Measurements from ENCODE around the gene CENPA. TPM values are rescaled to one million over a fixed set of nuclear protein-coding genes. Genes with fewer than 3 reads are reported as not detected.
A peak's percentile ranks its signal among the peaks of the same experiment; 100 is the strongest.

The CENPA gene
- 1 to 10 TPM in 1 of 4 donors, not detected in 3; 2.8 TPM for total RNA-seq

- H3K27ac ChIP-seq, result peak within 1 kb of the TSS; percentile 19 to 36
- no peaks in the 10 kb centered on the region for H3K36me3 ChIP-seq
- TF ChIP-seq, protein P1, sequence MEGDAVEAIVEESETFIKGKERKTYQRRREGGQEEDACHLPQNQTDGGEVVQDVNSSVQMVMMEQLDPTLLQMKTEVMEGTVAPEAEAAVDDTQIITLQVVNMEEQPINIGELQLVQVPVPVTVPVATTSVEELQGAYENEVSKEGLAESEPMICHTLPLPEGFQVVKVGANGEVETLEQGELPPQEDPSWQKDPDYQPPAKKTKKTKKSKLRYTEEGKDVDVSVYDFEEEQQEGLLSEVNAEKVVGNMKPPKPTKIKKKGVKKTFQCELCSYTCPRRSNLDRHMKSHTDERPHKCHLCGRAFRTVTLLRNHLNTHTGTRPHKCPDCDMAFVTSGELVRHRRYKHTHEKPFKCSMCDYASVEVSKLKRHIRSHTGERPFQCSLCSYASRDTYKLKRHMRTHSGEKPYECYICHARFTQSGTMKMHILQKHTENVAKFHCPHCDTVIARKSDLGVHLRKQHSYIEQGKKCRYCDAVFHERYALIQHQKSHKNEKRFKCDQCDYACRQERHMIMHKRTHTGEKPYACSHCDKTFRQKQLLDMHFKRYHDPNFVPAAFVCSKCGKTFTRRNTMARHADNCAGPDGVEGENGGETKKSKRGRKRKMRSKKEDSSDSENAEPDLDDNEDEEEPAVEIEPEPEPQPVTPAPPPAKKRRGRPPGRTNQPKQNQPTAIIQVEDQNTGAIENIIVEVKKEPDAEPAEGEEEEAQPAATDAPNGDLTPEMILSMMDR (IDR thresholded peaks at IDR 0.05), result peak; percentile 21 to 51 (median 42)
- no peak for TF ChIP-seq POLR2A (IDR thresholded peaks at IDR 0.05)
- H3K4me1 ChIP-seq, result no peaks in the 10 kb centered on the region
- no peaks in the 10 kb centered on the region for H3K9me3 ChIP-seq
- intact Hi-C loops (cut with DNase I; ENCODE audit: low total_unique reads), result no loop called here
- H3K4me3 ChIP-seq, result peak within 1 kb of the TSS; percentile 32 to 70
- DNase-seq, result peak; percentile 97 to 98
- H3K27me3 ChIP-seq, result peaks cover 0 to 3% of the 10 kb centered on the region in 2 donors
Measured at GRCh38 chr2:26785431-26786206, at the start of gene CENPA. Gene CENPA, plus strand, starts transcription at chr2:26786056. Its CDS starts 141 bp downstream, at chr2:26786197.

DNA sequence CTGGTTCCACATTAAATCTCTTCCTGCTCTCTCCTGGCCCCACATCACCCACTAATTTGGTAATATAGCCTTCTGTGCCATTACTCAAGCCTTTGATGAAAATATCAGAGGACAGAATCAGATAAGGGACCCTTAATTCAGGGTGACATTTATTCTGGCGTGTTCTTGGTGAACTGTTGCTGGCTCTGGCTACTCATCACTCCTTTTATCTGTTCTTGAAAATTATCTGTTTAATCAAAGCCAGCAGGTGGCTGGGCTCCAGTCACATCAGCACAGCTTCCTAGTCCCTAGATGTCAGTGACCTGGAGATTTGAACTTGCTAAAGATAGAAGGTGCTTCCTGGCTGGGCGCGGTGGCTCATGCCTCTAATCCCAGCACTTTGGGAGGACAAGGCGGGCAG lies 48.6 kb upstream of the CENPA start:
- no peaks in the 10 kb centered on the region for H3K4me1 ChIP-seq
- DNase-seq, result no peak
- intact Hi-C loops (cut with DNase I; ENCODE audit: low total_unique reads), result no loop called here
- TF ChIP-seq POLR2A (IDR thresholded peaks at IDR 0.05), result no peak
- TF ChIP-seq, protein P1 (IDR thresholded peaks at IDR 0.05), result no peak
- H3K27me3 ChIP-seq, result no peaks in the 10 kb centered on the region
- no peak overlapping the region for H3K27ac ChIP-seq
- H3K4me3 ChIP-seq, result no peak overlapping the region
- no peaks in the 10 kb centered on the region for H3K36me3 ChIP-seq
- H3K9me3 ChIP-seq, result no peaks in the 10 kb centered on the region

DNA sequence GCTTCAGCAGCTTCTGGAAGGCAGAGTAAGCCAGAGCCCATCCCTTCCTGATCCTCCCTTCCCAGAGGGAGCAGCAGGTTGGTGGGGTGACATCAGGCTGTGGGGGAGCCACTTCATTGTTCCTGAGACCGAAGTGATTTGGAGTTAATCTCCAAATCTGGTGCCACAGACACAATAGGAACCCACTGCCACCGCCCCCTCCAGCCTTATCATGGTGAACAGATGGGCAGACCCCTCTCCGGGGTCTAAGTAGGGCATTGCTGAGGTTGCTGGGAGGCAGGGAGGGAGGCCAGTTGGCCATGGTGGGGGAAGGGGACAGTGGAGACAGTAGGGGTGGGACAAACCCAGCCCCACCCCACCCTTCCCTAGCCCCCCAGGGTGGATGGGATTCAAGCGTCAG lies 47.4 kb upstream of the CENPA start:
- Histone ChIP-seq H3K9me3 (no peaks in the 10 kb centered on the region), H3K27ac (no peak overlapping the region), H3K27me3 (no peaks in the 10 kb centered on the region), H3K4me1 (no peaks in the 10 kb centered on the region), H3K4me3 (no peak overlapping the region), H3K36me3 (no peaks in the 10 kb centered on the region)
- TF ChIP-seq, protein P1 (IDR thresholded peaks at IDR 0.05), result no peak
- intact Hi-C loops (cut with DNase I; ENCODE audit: low total_unique reads), result no loop called here
- no peak for DNase-seq

DNA sequence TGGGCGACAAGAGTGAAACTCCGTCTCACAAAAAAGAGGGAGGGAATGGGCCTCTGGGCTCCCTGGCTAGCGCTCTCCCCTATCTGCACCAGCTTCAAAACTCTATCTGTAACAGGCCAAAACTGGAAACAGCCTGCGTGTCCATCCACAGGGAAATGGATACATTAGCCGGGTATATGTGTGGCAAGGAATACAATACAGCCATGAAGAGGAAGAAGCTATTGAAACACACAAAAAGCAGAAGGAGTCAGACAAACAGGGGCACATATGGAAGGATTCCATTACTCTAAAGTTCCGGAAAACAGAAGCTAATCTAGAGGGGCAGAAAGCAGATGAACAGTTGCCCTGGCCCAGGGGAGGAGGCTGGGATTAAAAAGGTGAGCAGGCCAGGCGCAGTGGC lies 46.3 kb upstream of the CENPA start:
- Histone ChIP-seq H3K4me3 (no peak overlapping the region), H3K9me3 (no peaks in the 10 kb centered on the region), H3K27me3 (no peaks in the 10 kb centered on the region), H3K27ac (no peak overlapping the region), H3K36me3 (no peaks in the 10 kb centered on the region), H3K4me1 (no peaks in the 10 kb centered on the region)
- TF ChIP-seq POLR2A (IDR thresholded peaks at IDR 0.05), result no peak
- TF ChIP-seq, protein P1 (IDR thresholded peaks at IDR 0.05), result no peak
- intact Hi-C loops (cut with DNase I; ENCODE audit: low total_unique reads), result no loop called here
- no peak for DNase-seq

DNA sequence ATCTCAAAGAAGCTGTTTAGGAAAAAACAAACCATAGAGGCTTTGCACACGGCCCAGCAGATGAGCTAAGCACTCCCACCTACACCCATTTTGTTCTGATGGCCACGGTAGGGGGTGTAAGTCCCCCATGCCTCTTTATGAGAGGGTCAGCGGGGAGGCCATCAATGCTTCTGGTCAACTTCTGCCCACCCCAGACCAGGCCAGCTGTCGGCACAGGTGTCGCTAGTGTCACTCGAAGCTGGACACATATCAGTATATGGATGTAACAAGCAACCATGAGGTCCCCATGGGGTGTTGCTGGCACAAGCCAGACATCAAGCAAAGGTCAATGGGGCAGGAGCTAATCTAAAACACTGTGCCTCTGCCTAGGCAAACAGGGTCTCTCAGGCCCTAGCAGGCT lies 45.5 kb upstream of the CENPA start:
- intact Hi-C loops (cut with DNase I; ENCODE audit: low total_unique reads), result no loop called here

More for the DNA sequence above, 45.5 kb upstream of the CENPA start:
- no peaks in the 10 kb centered on the region for H3K36me3 ChIP-seq
- H3K4me1 ChIP-seq, result no peaks in the 10 kb centered on the region
- no peak for DNase-seq
- TF ChIP-seq, protein P1 (IDR thresholded peaks at IDR 0.05), result no peak
- no peaks in the 10 kb centered on the region for H3K9me3 ChIP-seq
- no peaks in the 10 kb centered on the region for H3K27me3 ChIP-seq
- no peak overlapping the region for H3K27ac ChIP-seq
- no peak overlapping the region for H3K4me3 ChIP-seq
